Activated CD4-positive, CD25-positive, alpha-beta regulatory T cell treated with anti-CD3 and anti-CD28 coated beads, Interleukin-2, amount 50 U/mL, for 16 hours (primary cell): ENCODE data around the gene STX8.

ENCODE experiments used
- DNase-seq: peaks from one replicate; pipeline ENCODE4 v3.0.0-alpha.2; 2020; ENCODE audit warnings: low read depth, low spot score

The STX8 gene

DNA sequence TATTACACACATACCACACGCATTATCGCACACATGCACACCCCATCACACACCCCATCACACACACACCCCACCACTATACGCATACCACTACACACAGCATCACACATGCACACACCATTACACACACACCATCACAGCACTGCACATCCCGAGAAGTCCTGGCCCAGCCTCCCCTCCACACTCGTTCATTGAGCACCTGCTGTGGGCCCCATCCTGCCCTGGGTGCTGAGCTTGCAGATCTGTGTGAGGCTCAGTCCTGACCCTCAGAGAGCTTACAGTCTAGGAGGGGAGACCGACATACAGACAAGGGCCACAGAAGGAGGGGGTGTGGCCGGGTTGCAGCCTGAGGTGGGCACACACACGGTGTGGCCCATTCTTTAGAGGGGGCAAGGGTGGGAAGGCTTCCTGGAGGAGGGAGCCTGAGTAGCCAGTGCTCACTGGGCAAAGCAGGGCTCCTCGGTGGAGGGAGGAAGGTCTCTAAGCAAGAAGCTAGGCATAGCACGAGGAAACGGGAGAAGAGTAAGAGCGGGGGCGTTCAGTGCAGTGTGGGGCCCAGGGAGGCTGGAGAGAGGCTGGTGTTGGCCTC, 347.7 kb downstream of the STX8 start:
- no peak for DNase-seq

GRCh38 chr17:9226794-9227135, 348.9 kb downstream of the STX8 start:
- DNase-seq, result no peak

DNA sequence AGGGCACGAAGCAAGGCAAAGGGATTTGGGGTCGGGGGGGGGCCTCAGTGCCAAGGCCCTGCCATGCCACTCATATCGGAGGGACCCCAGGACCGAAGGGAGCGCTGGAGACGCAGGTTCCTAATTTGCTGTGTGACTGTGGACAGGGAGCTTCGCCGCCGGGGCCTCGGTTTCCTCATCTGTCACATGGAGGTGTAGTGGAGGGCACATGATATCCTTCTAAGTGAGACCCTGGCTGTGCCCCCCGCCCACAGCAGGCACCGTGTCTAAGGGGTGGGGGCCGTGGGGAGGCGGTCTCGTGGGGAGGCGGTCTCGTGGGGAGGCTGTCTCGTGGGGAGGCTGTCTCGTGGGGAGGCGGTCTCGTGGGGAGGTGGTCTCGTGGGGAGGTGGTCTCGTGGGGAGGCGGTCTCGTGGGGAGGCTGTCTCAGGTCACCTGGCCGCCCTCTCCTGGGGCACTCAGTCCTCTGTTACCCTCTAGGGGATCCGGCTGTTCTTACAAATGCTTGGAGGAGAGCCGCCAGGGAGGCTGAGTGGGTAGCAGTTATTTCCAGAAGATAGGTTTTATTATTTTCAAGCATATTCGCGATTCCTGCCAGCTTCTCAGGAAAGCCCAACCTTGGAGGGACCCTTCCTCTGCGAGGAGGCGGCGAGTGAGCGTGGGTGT, 349.4 kb downstream of the STX8 start:
- DNase-seq, result no peak

GRCh38 chr17:9225305-9226101, 350.1 kb downstream of the STX8 start:
- no peak for DNase-seq

GRCh38 chr17:9224485-9224884, 351.1 kb downstream of the STX8 start:
- no peak for DNase-seq

- no peak for DNase-seq
Measured at GRCh38 chr17:9223531-9223930, 352.1 kb downstream of the STX8 start.

DNA sequence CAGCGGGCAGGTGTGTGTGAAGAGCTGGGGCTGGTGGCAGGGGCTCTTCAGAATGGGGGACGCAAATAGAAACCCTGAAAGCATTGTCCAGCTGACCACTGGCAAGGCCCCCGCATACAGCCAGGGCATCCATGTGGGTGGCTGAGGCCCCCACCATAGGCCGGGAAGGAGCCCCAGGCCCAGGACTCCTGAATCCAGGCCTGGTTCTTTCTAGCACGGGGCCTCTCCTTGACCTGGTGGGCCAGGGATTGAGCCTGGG, 353.8 kb downstream of the STX8 start:
- no peak for DNase-seq

GRCh38 chr17:9221147-9221921, 354.3 kb downstream of the STX8 start:
- no peak for DNase-seq

GRCh38 chr17:9220398-9221146, 355.0 kb downstream of the STX8 start:
- DNase-seq, result no peak

DNA sequence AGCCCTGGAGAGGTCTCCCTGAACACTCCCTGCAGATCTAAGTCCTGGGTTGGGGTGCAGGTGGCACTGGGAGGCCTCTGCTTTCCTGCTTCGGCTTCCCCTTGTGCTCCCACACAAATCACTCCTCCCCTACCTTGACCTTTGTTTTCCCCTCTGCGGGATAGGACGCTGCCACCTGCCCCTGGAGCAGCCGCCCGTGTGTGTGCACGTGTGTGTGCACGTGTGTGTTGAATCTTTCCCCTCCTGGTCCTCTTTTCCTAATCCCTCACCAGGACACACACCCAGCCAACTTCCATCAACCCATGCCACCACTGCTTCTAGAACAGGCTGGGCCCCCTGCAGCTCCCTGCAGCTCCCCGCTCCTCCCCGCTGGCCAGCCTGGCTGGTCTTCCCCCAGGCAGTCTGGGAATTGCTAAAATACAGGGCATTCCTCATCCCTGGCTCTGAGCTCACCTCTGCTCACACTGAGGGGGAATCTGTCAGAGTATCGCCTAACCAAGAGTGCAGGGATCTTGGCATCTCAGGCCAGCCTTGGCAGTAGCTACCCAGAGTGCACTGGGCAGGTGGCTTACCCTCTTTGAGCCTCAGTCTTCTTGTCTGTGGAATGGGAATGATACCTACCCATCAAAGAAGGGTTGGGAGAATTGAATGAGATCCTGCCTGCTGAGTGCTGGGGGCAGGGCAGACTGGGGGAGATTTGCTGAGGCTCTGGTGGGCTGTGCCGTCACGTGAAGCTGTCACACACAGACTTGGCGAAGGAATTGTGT, 355.8 kb downstream of the STX8 start:
- no peak for DNase-seq

DNA sequence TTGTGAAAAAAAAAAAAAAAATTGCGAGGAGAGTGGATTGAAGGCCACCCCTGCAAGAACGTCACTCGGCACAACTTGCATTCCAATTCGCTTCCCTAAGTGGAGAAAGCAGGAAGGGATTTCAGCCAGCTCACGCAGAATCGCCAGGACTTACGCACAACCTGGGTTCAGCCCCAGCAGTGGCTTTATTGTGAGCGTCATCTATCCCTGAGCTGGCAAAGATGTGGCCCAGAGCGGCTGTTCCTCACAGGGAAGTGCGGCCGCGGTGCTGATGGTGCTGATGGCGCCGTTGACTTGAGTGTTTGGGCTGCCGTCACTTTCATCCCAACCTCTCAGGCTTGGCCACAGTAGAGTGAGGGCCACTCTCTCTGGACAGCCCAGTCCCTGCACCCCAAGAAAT, 356.7 kb downstream of the STX8 start:
- DNase-seq, result no peak

GRCh38 chr17:9218064-9218635, 357.5 kb downstream of the STX8 start:
- DNase-seq, result no peak

GRCh38 chr17:9217151-9218056, 358.2 kb downstream of the STX8 start:
- no peak for DNase-seq

GRCh38 chr17:9215465-9215864, 360.2 kb downstream of the STX8 start:
- DNase-seq, result no peak

DNA sequence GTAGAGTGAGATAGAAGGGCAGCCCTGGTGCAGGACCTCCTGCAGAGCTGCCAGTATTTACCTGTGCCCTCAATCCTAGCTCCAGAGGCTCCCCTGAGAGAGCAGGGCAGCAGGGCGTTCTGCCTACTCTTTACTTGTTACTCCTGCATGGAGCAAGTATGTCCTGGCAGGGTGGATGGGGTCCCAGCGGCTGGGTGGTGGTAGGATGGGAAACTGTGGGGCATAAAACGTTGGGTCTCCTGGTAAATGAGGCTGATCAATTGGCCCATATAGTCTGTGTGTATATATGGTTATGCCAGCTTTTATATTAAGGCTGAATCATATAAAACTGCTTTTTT, 362.3 kb downstream of the STX8 start:
- DNase-seq, result no peak

- no peak for DNase-seq
Measured at GRCh38 chr17:9212376-9213302, 363.0 kb downstream of the STX8 start.

DNA sequence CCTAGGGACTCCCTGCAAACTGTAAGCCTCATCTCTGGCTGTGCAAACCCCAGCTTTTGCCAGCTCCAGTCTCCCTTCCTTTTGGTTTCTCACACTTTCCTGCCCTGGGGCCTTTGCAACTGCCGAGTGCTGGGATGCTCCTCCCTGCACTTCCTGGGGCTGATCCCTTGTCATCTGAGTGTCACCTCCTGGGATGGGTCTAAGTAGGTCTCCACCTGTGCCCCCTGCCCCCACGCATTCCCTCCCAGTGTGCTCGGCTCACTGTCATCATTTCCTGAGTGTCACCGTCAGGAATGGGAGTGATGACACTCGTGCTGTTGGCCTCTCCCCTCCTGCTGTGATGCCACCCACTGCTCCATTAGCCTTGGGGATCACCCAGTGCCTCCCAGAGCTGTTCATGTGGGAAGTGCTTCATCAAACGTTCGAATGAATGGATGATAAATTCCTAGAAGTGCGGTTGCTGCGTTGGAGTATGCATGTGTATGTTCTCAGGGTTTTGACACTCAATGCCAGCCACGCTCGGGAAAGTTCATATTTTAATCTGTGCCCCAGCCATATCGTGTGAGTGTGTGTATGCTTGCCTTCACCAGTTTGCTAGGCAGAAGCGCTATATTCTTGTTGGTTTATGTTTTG, 364.4 kb downstream of the STX8 start:
- DNase-seq, result no peak

GRCh38 chr17:9209781-9210370, 365.7 kb downstream of the STX8 start:
- DNase-seq, result no peak
